SK-N-SH (cell line): ENCODE data around the gene PRDX5. TPM values are rescaled to one million over a fixed set of nuclear protein-coding genes. Genes with fewer than 3 reads are reported as not detected.

Source experiments
- CTCF ChIA-PET: fragments of 300-600, 350-600 bp; formaldehyde crosslinking; extraction: SDS; loops from one replicate; lab custom pipeline; 2021; lab: Yijun Ruan, JAX
- POLR2A ChIA-PET: fragments of 350-600 bp; sonication (Branson Sonifier 250); formaldehyde crosslinking; extraction: SDS; loops from one replicate; lab custom pipeline; 2020; ENCODE audit warnings: antibody characterized with exemption, inconsistent platforms; lab: Yijun Ruan, JAX
- DNase-seq: peaks from one replicate; pipeline ENCODE4 v3.0.0; 2012
- H2AFZ ChIP-seq: fragments of 200-600 bp; sonication (generic); 2 replicates; pipeline ENCODE4 v1.8.1; 2016; ENCODE audit warnings: antibody characterized with exemption, mild to moderate bottlenecking, low read depth
- H3F3A ChIP-seq: fragments of 200-600 bp; sonication (generic); replicated peaks from 2 replicates; pipeline ENCODE3; 2016; ENCODE audit warnings: antibody characterized with exemption, mild to moderate bottlenecking; ENCODE audit not compliant: insufficient read depth
- H3K27ac ChIP-seq, 2 experiments: fragments of 200-500 bp in 1 of 2; fragments of 200-600 bp in 1 of 2; sonication (Bioruptor generic) in 1 of 2; sonication (generic), shearing (Covaris generic) in 1 of 2; 2 replicates each; pipeline versions ENCODE4 v1.5.1 to v1.6.1; 2014 to 2016; ENCODE audit warnings: low read depth in 2 of 2, inconsistent platforms in 1 of 2, low read length in 1 of 2, mild to moderate bottlenecking in 1 of 2, mixed read lengths in 1 of 2
- H3K27me3 ChIP-seq: fragments of 200-600 bp; sonication (generic), shearing (Covaris generic); 2 replicates; pipeline ENCODE4 v1.6.1; 2016; ENCODE audit warnings: mixed run types; ENCODE audit not compliant: insufficient read depth
- H3K36me3 ChIP-seq, 2 experiments: fragments of 200-500 bp in 1 of 2; fragments of 200-600 bp in 1 of 2; sonication (Bioruptor generic) in 1 of 2; sonication (generic) in 1 of 2; replicated peaks in 1 of 2; 2 replicates each; pipeline versions ENCODE3 to v1.5.1; 2014 to 2016; ENCODE audit warnings: low read length in 1 of 2, mild to moderate bottlenecking in 1 of 2; ENCODE audit not compliant: insufficient read depth in 2 of 2, control insufficient read depth in 1 of 2
- H3K4me1 ChIP-seq, 2 experiments: fragments of 200-500 bp in 1 of 2; fragments of 200-600 bp in 1 of 2; sonication (Bioruptor generic) in 1 of 2; sonication (generic), shearing (Covaris generic) in 1 of 2; 2 replicates each; pipeline versions ENCODE4 v1.5.1 to v1.6.1; 2014 to 2016; ENCODE audit warnings: low read depth in 1 of 2, low read length in 1 of 2, mixed run types in 1 of 2; ENCODE audit not compliant: insufficient read depth in 2 of 2, control insufficient read depth in 1 of 2
- H3K4me2 ChIP-seq: fragments of 200-600 bp; sonication (generic), shearing (Covaris generic); 2 replicates; pipeline ENCODE4 v1.6.1; 2017; ENCODE audit warnings: mixed run types
- H3K4me3 ChIP-seq, 2 experiments: fragments of 200-500 bp in 1 of 2; fragments of 200-600 bp in 1 of 2; sonication (Bioruptor generic) in 1 of 2; sonication (generic), shearing (Covaris generic) in 1 of 2; 2 replicates each; pipeline versions ENCODE4 v1.5.1 to v1.8.1; 2014 to 2016; ENCODE audit warnings: low read depth in 2 of 2, inconsistent platforms in 1 of 2, low read length in 1 of 2, mild to moderate bottlenecking in 1 of 2, mixed read lengths in 1 of 2, moderate library complexity in 1 of 2
- H3K79me2 ChIP-seq: fragments of 200-600 bp; sonication (generic); 2 replicates; pipeline ENCODE4 v1.8.1; 2017; ENCODE audit warnings: mild to moderate bottlenecking; ENCODE audit not compliant: insufficient read depth
- H3K9ac ChIP-seq: fragments of 200-600 bp; sonication (generic); 2 replicates; pipeline ENCODE4 v1.6.1; 2017; ENCODE audit warnings: mixed run types
- H3K9me2 ChIP-seq: fragments of 200-600 bp; sonication (generic); 2 replicates; pipeline ENCODE4 v1.6.1; 2017; ENCODE audit warnings: mixed run types
- H3K9me3 ChIP-seq: fragments of 200-600 bp; sonication (generic); 2 replicates; pipeline ENCODE4 v1.6.1; 2017; ENCODE audit warnings: mixed run types, mild to moderate bottlenecking, moderate library complexity
- H4K20me1 ChIP-seq: fragments of 200-600 bp; sonication (generic); 2 replicates; pipeline ENCODE4 v1.6.1; 2017; ENCODE audit warnings: mild to moderate bottlenecking, mixed run types; ENCODE audit not compliant: insufficient read depth
- CTCF ChIP-seq: fragments of 200-600 bp; sonication (generic); IDR thresholded peaks from 2 replicates; pipeline ENCODE4 v1.6.1; 2017; ENCODE audit warnings: antibody characterized with exemption, mild to moderate bottlenecking, moderate library complexity
- ELF1 ChIP-seq: IDR thresholded peaks from 2 replicates; pipeline ENCODE4 v1.4.0; 2012
- EP300 ChIP-seq, 2 experiments: IDR thresholded peaks; 2 replicates each; pipeline versions ENCODE4 v1.4.0 to v1.6.1; 2012; ENCODE audit warnings: borderline replicate concordance in 1 of 2, low read depth in 1 of 2, low read length in 1 of 2
- EZH2phosphoT487 ChIP-seq: fragments of 200-600 bp; sonication (generic); IDR thresholded peaks from 2 replicates; pipeline ENCODE4 v1.6.1; 2017; ENCODE audit warnings: low read depth, mixed run types, mild to moderate bottlenecking, antibody characterized with exemption, moderate library complexity, borderline replicate concordance
- FOXJ3 ChIP-seq: sonication (generic); formaldehyde crosslinking; IDR thresholded peaks from 2 replicates; pipeline ENCODE4 v1.5.1; 2020; ENCODE audit warnings: mild to moderate bottlenecking, missing genetic modification reagents
- MEF2A ChIP-seq: IDR thresholded peaks from 2 replicates; pipeline ENCODE4 v1.4.0; 2012; ENCODE audit warnings: low read depth, borderline replicate concordance
- MXI1 ChIP-seq: IDR thresholded peaks from 2 replicates; pipeline ENCODE4 v1.6.1; 2012; ENCODE audit warnings: mild to moderate bottlenecking, low read depth, low read length, improper control_type of control experiment
- NFIC ChIP-seq: IDR thresholded peaks from 2 replicates; pipeline ENCODE4 v1.4.0; 2012; ENCODE audit warnings: borderline replicate concordance
- NRF1 ChIP-seq: IDR thresholded peaks from 2 replicates; pipeline ENCODE4 v1.6.1; 2012; ENCODE audit warnings: low read depth, mild to moderate bottlenecking, low read length
- POLR2AphosphoS5 ChIP-seq: IDR thresholded peaks from 2 replicates; pipeline ENCODE4 v1.6.1; 2012; ENCODE audit warnings: low read depth, low read length
- RAD21 ChIP-seq: IDR thresholded peaks from 2 replicates; pipeline ENCODE4 v1.6.1; 2012; ENCODE audit warnings: mild to moderate bottlenecking, low read length
- RFX5 ChIP-seq: IDR thresholded peaks from 2 replicates; pipeline ENCODE4 v1.6.1; 2012; ENCODE audit warnings: mild to moderate bottlenecking, improper control_type of control experiment, low read length
- RXRA ChIP-seq: IDR thresholded peaks from 2 replicates; pipeline ENCODE4 v1.4.0; 2012; ENCODE audit warnings: low read depth, mild to moderate bottlenecking, borderline replicate concordance
- SIN3A ChIP-seq: IDR thresholded peaks from 2 replicates; pipeline ENCODE4 v1.6.1; 2012; ENCODE audit warnings: low read depth, mild to moderate bottlenecking, low read length, moderate library complexity, borderline replicate concordance
- SMC3 ChIP-seq: IDR thresholded peaks from 2 replicates; pipeline ENCODE4 v1.6.1; 2012; ENCODE audit warnings: low read depth, low read length, improper control_type of control experiment
- YY1 ChIP-seq: IDR thresholded peaks from 2 replicates; pipeline ENCODE4 v1.4.0; 2012; ENCODE audit warnings: low read depth, mild to moderate bottlenecking
- WGBS: methylation state at CpG from one replicate; pipeline ENCODE4 v1.1.6; 2017; ENCODE audit warnings: low lambda C conversion rate; 5-methylcytosine and 5-hydroxymethylcytosine counted together
- polyA plus RNA-seq, 3 experiments: library from polyadenylated mRNA; depleted of rRNA; stranded (reverse); fragments of >200 nt; gene quantifications; 2 replicates each; pipeline ENCODE4 v1.2.3, GENCODE V29; 2012
- TF ChIP-seq, protein P1 (sequence below): IDR thresholded peaks from 2 replicates; pipeline ENCODE4 v1.4.0; 2012; ENCODE audit warnings: low read depth, borderline replicate concordance
- TF ChIP-seq, protein P2 (sequence below): IDR thresholded peaks from 2 replicates; pipeline ENCODE4; 2012
- TF ChIP-seq, protein P3 (sequence below): IDR thresholded peaks from 2 replicates; pipeline ENCODE4 v1.6.1; 2012; ENCODE audit warnings: mild to moderate bottlenecking, low read depth, low read length, moderate library complexity

The PRDX5 gene
- polyA plus RNA-seq (2012; rRNA removed), result 875 and 1,000 TPM in 2 replicates
- 911 and 944 TPM in 2 replicates for polyA plus RNA-seq (2012; cell fraction: cytosol; rRNA removed)
- 283 and 326 TPM in 2 replicates for polyA plus RNA-seq (2012; cell fraction: nucleus; rRNA removed)

GRCh38 chr11:64317961-64318765 lies at the start of gene PRDX5:
PRDX5 (plus strand) TSS chr11:64318121; CDS start chr11:64318216, 95 bp downstream.
- CTCF ChIA-PET, result interaction anchor here (0.7 to 3.0 kb wide), 16 partner anchors 13 to 371 kb away, joined by 3 to 27 read pairs (median 4); partner anchors contain the start of gene ESRRA

More at GRCh38 chr11:64317961-64318765, at the start of gene PRDX5:
- Histone ChIP-seq H3K27me3 (no peaks in the 10 kb centered on the region), H3K27ac (peak within 1 kb of the TSS; percentile 97 to 100), H3K9me3 (no peaks in the 10 kb centered on the region), H3K36me3 (peaks cover 0 to 30% of the 10 kb centered on the region in 2 experiments), H2AFZ (peak within 1 kb of the TSS; percentile 91), H3K9me2 (no peaks in the 10 kb centered on the region), H3K9ac (peak within 1 kb of the TSS; percentile 91), H3K4me1 (peaks cover 0 to 15% of the 10 kb centered on the region in 2 experiments; a peak in 2 of 4 replicates), H3K4me2 (peak within 1 kb of the TSS; percentile 88), H3F3A (peaks cover 6% of the 10 kb centered on the region), H4K20me1 (no peaks in the 10 kb centered on the region), H3K4me3 (peak within 1 kb of the TSS; percentile 70 to 98), H3K79me2 (peaks cover 39% of the 10 kb centered on the region)
- DNase-seq, result peak; percentile 97
- POLR2A ChIA-PET, result interaction anchor here (0.6 to 2.3 kb wide), 17 partner anchors 11 to 330 kb away, joined by 3 to 18 read pairs (median 5); partner anchors contain the start of genes ESRRA, KCNK4, NUDT22 and TRPT1
- WGBS, result 2% methylated on average over 42 of the region's 61 CpGs
- TF ChIP-seq EP300 (IDR thresholded peaks at IDR 0.05; ENCODE audit: borderline replicate concordance in 1 of 2, low read depth in 1 of 2, low read length in 1 of 2) (0 out of 4 replicates have a peak, but pooled peaks of 1 of the 2 experiments have one; percentile 4), ELF1 (peak; percentile 76), SIN3A (peak; percentile 31; the same call in 1 of the 2 replicates), MXI1 (peak; percentile 63), YY1 (peak; percentile 52; the same call in 1 of the 2 replicates), MEF2A (no peak), NRF1 (peak; percentile 96), EZH2phosphoT487 (no peak), RFX5 (0 out of 2 replicates have a peak, but pooled peaks have one; percentile 17), POLR2AphosphoS5 (peak; percentile 58; the same call in 1 of the 2 replicates), NFIC (no peak), SMC3 (peak; percentile 31; the same call in 1 of the 2 replicates), FOXJ3 (CRISPR knock-in tag) (no peak), RAD21 (peak; percentile 55), RXRA (no peak), CTCF (peak; percentile 33; the same call in 1 of the 2 replicates)
- TF ChIP-seq, protein P1, sequence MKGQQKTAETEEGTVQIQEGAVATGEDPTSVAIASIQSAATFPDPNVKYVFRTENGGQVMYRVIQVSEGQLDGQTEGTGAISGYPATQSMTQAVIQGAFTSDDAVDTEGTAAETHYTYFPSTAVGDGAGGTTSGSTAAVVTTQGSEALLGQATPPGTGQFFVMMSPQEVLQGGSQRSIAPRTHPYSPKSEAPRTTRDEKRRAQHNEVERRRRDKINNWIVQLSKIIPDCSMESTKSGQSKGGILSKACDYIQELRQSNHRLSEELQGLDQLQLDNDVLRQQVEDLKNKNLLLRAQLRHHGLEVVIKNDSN, result no peak
- TF ChIP-seq, protein P2, sequence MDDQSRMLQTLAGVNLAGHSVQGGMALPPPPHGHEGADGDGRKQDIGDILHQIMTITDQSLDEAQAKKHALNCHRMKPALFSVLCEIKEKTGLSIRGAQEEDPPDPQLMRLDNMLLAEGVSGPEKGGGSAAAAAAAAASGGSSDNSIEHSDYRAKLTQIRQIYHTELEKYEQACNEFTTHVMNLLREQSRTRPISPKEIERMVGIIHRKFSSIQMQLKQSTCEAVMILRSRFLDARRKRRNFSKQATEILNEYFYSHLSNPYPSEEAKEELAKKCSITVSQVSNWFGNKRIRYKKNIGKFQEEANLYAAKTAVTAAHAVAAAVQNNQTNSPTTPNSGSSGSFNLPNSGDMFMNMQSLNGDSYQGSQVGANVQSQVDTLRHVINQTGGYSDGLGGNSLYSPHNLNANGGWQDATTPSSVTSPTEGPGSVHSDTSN, result no peak
- TF ChIP-seq, protein P3, sequence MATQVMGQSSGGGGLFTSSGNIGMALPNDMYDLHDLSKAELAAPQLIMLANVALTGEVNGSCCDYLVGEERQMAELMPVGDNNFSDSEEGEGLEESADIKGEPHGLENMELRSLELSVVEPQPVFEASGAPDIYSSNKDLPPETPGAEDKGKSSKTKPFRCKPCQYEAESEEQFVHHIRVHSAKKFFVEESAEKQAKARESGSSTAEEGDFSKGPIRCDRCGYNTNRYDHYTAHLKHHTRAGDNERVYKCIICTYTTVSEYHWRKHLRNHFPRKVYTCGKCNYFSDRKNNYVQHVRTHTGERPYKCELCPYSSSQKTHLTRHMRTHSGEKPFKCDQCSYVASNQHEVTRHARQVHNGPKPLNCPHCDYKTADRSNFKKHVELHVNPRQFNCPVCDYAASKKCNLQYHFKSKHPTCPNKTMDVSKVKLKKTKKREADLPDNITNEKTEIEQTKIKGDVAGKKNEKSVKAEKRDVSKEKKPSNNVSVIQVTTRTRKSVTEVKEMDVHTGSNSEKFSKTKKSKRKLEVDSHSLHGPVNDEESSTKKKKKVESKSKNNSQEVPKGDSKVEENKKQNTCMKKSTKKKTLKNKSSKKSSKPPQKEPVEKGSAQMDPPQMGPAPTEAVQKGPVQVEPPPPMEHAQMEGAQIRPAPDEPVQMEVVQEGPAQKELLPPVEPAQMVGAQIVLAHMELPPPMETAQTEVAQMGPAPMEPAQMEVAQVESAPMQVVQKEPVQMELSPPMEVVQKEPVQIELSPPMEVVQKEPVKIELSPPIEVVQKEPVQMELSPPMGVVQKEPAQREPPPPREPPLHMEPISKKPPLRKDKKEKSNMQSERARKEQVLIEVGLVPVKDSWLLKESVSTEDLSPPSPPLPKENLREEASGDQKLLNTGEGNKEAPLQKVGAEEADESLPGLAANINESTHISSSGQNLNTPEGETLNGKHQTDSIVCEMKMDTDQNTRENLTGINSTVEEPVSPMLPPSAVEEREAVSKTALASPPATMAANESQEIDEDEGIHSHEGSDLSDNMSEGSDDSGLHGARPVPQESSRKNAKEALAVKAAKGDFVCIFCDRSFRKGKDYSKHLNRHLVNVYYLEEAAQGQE, result peak; percentile 57; the same call in 1 of the 2 replicates
